DND-41 (cell line): ENCODE measurements around the gene ABCC9.

ENCODE experiments used
- ATAC-seq: fragments of 200-7000 bp; cut with Tn5 transposase; 3 replicates; pipeline ENCODE4 v1.9.1; 2021; ENCODE audit warnings: low read depth; ENCODE audit not compliant: insufficient read depth
- DNase-seq: peaks from one replicate; pipeline ENCODE4 v3.0.0-alpha.2; 2020
- H2AFZ ChIP-seq: 2 replicates; pipeline ENCODE4 v1.6.0; 2012; ENCODE audit warnings: low read depth, low read length
- H3K27ac ChIP-seq: 2 replicates; pipeline ENCODE4 v1.5.1; 2012; ENCODE audit warnings: low read length, inconsistent platforms
- H3K27me3 ChIP-seq: fragments of 200-600 bp; sonication (generic); 2 replicates; pipeline ENCODE4 v1.6.0; 2012; ENCODE audit warnings: low read length, mild to moderate bottlenecking, inconsistent platforms; ENCODE audit not compliant: insufficient read depth, poor library complexity
- H3K36me3 ChIP-seq: 2 replicates; pipeline ENCODE4 v1.5.1; 2012; ENCODE audit warnings: low read length, inconsistent platforms; ENCODE audit not compliant: insufficient read depth
- H3K4me1 ChIP-seq: 2 replicates; pipeline ENCODE4 v1.5.1; 2012; ENCODE audit warnings: mild to moderate bottlenecking, low read length; ENCODE audit not compliant: insufficient read depth
- H3K4me2 ChIP-seq: 2 replicates; pipeline ENCODE4 v1.6.0; 2012; ENCODE audit warnings: mild to moderate bottlenecking, moderate library complexity, low read length, inconsistent platforms; ENCODE audit not compliant: insufficient read depth
- H3K4me3 ChIP-seq, 2 experiments: fragments of 200-600 bp in 1 of 2; shearing (Covaris generic) in 1 of 2; 2 replicates each; pipeline ENCODE4 v1.5.1; 2012 to 2016; ENCODE audit warnings: inconsistent platforms in 2 of 2, low read length in 2 of 2, mild to moderate bottlenecking in 2 of 2, low read depth in 1 of 2, moderate library complexity in 1 of 2
- H3K79me2 ChIP-seq: 2 replicates; pipeline ENCODE4 v1.6.0; 2012; ENCODE audit warnings: low read length, inconsistent platforms; ENCODE audit not compliant: insufficient read depth
- H3K9ac ChIP-seq: 2 replicates; pipeline ENCODE4 v1.6.0; 2012; ENCODE audit warnings: low read depth, mild to moderate bottlenecking, inconsistent platforms, low read length, moderate library complexity
- H3K9me3 ChIP-seq: 2 replicates; pipeline ENCODE4 v1.5.1; 2012; ENCODE audit warnings: low read length, moderate library complexity, mild to moderate bottlenecking, inconsistent platforms; ENCODE audit not compliant: insufficient read depth, severe bottlenecking
- H4K20me1 ChIP-seq: 2 replicates; pipeline ENCODE4 v1.6.0; 2012; ENCODE audit warnings: low read length; ENCODE audit not compliant: insufficient read depth
- CTCF ChIP-seq: IDR thresholded peaks from 2 replicates; pipeline ENCODE4 v1.5.1; 2012; ENCODE audit warnings: borderline replicate concordance, low read length, moderate library complexity, mild to moderate bottlenecking; ENCODE audit not compliant: poor library complexity, severe bottlenecking; ENCODE audit errors: extremely low read depth
- EZH2 ChIP-seq: IDR thresholded peaks from 3 replicates; pipeline ENCODE4 v1.6.1; 2012; ENCODE audit warnings: borderline replicate concordance, low read depth, mild to moderate bottlenecking, moderate library complexity, low read length, inconsistent platforms; ENCODE audit not compliant: severe bottlenecking

The ABCC9 gene

GRCh38 chr12:21837847-21838246 lies 103.4 kb downstream of the ABCC9 start:
- H3K4me3 ChIP-seq: no peak overlapping the region
- no peak overlapping the region for H3K27ac ChIP-seq
- no peak overlapping the region for H3K9ac ChIP-seq
- no peaks in the 10 kb centered on the region for H3K36me3 ChIP-seq
- H3K79me2 ChIP-seq: no peaks in the 10 kb centered on the region
- H2AFZ ChIP-seq: no peak overlapping the region
- no peaks in the 10 kb centered on the region for H3K27me3 ChIP-seq
- no peaks in the 10 kb centered on the region for H4K20me1 ChIP-seq
- no peak for DNase-seq
- ATAC-seq: no peak
- H3K9me3 ChIP-seq: no peaks in the 10 kb centered on the region
- no peaks in the 10 kb centered on the region for H3K4me1 ChIP-seq
- H3K4me2 ChIP-seq: no peak overlapping the region
- TF ChIP-seq CTCF (no peak), EZH2 (no peak)

GRCh38 chr12:21831791-21832344 lies 109.4 kb downstream of the ABCC9 start:
- Histone ChIP-seq H3K79me2 (no peaks in the 10 kb centered on the region), H2AFZ (no peak overlapping the region), H3K9ac (no peak overlapping the region), H3K27me3 (no peaks in the 10 kb centered on the region), H3K27ac (no peak overlapping the region), H3K36me3 (no peaks in the 10 kb centered on the region), H3K4me2 (no peak overlapping the region), H3K4me1 (no peaks in the 10 kb centered on the region), H4K20me1 (no peaks in the 10 kb centered on the region), H3K9me3 (no peaks in the 10 kb centered on the region), H3K4me3 (no peak overlapping the region)
- TF ChIP-seq EZH2: no peak
- TF ChIP-seq CTCF: no peak
- no peak for DNase-seq
- no peak for ATAC-seq

GRCh38 chr12:21828779-21829178 lies 112.4 kb downstream of the ABCC9 start:
- Histone ChIP-seq H3K9me3 (no peaks in the 10 kb centered on the region), H2AFZ (no peak overlapping the region), H3K4me2 (no peak overlapping the region), H3K79me2 (no peaks in the 10 kb centered on the region), H3K4me3 (no peak overlapping the region), H3K4me1 (no peaks in the 10 kb centered on the region), H3K27me3 (no peaks in the 10 kb centered on the region), H3K27ac (no peak overlapping the region), H4K20me1 (no peaks in the 10 kb centered on the region), H3K9ac (no peak overlapping the region), H3K36me3 (no peaks in the 10 kb centered on the region)
- DNase-seq (no peak), ATAC-seq (no peak)
- no peak for TF ChIP-seq CTCF
- TF ChIP-seq EZH2: no peak
